ENCODE measurements around the gene KLHDC7B.

Gene KLHDC7B

DNA sequence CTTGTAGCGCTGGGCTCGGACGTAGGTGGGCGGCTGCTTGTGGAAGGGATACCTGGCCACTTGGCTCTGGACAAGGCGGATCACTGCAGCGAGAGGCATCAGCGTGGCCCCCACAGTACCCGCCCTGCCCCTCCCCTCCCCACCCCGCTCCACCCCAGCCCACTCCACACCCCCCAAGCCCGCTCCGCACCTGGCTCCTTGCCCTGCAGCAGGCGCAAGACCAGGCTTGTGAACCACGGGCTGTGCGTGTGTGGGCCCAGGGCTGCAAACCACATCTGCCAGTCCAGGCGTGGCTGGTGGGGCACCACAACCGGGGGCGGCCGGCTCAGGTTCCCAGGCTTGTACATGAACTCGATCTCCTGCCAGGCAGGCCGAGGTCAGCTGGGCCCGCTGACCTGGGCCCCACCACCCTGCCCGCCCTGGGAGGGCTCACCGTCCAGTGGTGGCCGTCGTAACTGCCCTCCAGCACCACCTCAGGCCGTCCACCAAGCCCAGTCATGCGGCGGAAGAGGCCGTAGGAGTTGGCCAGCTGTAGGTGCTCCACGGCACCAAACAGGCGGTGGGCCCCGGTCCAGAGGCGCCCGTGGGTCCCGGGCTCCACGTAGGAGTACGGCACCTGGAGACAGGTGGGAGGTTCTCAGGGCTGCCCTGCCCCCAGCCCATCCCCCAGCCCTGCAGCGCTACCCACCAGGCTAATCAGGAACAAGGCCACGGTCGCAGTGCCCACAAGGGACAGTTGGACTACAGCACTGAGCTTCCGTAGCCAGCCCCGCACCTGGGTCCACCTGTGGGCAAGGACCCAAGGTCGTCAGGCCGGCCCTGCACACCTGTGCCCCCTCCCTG lies 41.1 kb upstream of the KLHDC7B start:
- Histone ChIP-seq H3K9me3 (ENCODE audit: insufficient read depth, low read length) (no peaks in the 10 kb centered on the region), H3K9ac (ENCODE audit: low read length) (no peak overlapping the region), H4K20me1 (ENCODE audit: insufficient read depth, low read length) (0 out of 2 replicates have a peak, but pooled peaks cover 4% of the 10 kb centered on the region), H3K36me3 (replicated peaks; ENCODE audit: low read depth, low read length) (no peaks in the 10 kb centered on the region), H3K27me3 (ENCODE audit: low read depth, low read length) (no peaks in the 10 kb centered on the region), H3K79me2 (ENCODE audit: low read length) (peaks cover 26% of the 10 kb centered on the region), H3K4me3 (ENCODE audit: low read length) (no peak overlapping the region), H3K4me2 (ENCODE audit: low read length) (no peak overlapping the region), H2AFZ (ENCODE audit: low read depth, low read length) (no peak overlapping the region), H3K27ac (ENCODE audit: low read length) (no peak overlapping the region), H3K4me1 (ENCODE audit: low read length) (peaks cover 14% of the 10 kb centered on the region)
- TF ChIP-seq, protein P1, sequence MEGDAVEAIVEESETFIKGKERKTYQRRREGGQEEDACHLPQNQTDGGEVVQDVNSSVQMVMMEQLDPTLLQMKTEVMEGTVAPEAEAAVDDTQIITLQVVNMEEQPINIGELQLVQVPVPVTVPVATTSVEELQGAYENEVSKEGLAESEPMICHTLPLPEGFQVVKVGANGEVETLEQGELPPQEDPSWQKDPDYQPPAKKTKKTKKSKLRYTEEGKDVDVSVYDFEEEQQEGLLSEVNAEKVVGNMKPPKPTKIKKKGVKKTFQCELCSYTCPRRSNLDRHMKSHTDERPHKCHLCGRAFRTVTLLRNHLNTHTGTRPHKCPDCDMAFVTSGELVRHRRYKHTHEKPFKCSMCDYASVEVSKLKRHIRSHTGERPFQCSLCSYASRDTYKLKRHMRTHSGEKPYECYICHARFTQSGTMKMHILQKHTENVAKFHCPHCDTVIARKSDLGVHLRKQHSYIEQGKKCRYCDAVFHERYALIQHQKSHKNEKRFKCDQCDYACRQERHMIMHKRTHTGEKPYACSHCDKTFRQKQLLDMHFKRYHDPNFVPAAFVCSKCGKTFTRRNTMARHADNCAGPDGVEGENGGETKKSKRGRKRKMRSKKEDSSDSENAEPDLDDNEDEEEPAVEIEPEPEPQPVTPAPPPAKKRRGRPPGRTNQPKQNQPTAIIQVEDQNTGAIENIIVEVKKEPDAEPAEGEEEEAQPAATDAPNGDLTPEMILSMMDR (IDR thresholded peaks at IDR 0.05; ENCODE audit: low read depth, low read length), result no peak
- no peak for TF ChIP-seq EZH2phosphoT487 (IDR thresholded peaks at IDR 0.05; ENCODE audit: low read depth)

DNA sequence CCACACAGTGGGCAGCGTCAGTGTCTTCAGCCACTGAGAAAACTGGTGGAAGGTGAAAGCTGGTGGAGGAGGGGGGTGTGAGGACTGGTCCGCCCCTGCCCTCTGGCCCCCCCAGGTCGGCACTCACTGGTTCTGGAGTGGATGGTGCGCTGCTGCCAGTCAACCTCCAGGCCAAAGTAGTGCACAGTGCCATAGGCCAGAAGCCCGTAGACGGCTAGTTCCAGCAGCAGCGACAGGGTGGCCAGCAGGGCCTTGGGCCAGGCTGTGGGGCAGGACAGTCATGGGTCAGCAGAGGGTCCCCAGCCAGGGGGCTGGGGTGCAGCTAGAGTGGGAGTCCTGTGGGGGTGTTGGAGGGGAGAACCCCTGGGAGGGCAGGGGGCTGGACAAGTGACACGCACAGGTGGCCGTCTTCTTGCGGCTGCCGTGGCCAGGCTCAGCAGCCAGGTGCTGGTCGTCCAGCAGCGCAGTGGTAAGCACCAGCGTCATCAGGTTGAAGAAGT lies 40.4 kb upstream of the KLHDC7B start:
- TF ChIP-seq, protein P1 (IDR thresholded peaks at IDR 0.05; ENCODE audit: low read depth, low read length), result no peak
- TF ChIP-seq EZH2phosphoT487 (IDR thresholded peaks at IDR 0.05; ENCODE audit: low read depth), result no peak
- Histone ChIP-seq H3K9ac (ENCODE audit: low read length) (no peak overlapping the region), H3K27ac (ENCODE audit: low read length) (no peak overlapping the region), H3K79me2 (ENCODE audit: low read length) (peaks cover 30% of the 10 kb centered on the region), H3K4me3 (ENCODE audit: low read length) (no peak overlapping the region), H2AFZ (ENCODE audit: low read depth, low read length) (no peak overlapping the region), H3K27me3 (ENCODE audit: low read depth, low read length) (no peaks in the 10 kb centered on the region), H3K36me3 (replicated peaks; ENCODE audit: low read depth, low read length) (no peaks in the 10 kb centered on the region), H3K4me2 (ENCODE audit: low read length) (no peak overlapping the region), H4K20me1 (ENCODE audit: insufficient read depth, low read length) (0 out of 2 replicates have a peak, but pooled peaks cover 4% of the 10 kb centered on the region), H3K9me3 (ENCODE audit: insufficient read depth, low read length) (no peaks in the 10 kb centered on the region), H3K4me1 (ENCODE audit: low read length) (peaks cover 15% of the 10 kb centered on the region)

DNA sequence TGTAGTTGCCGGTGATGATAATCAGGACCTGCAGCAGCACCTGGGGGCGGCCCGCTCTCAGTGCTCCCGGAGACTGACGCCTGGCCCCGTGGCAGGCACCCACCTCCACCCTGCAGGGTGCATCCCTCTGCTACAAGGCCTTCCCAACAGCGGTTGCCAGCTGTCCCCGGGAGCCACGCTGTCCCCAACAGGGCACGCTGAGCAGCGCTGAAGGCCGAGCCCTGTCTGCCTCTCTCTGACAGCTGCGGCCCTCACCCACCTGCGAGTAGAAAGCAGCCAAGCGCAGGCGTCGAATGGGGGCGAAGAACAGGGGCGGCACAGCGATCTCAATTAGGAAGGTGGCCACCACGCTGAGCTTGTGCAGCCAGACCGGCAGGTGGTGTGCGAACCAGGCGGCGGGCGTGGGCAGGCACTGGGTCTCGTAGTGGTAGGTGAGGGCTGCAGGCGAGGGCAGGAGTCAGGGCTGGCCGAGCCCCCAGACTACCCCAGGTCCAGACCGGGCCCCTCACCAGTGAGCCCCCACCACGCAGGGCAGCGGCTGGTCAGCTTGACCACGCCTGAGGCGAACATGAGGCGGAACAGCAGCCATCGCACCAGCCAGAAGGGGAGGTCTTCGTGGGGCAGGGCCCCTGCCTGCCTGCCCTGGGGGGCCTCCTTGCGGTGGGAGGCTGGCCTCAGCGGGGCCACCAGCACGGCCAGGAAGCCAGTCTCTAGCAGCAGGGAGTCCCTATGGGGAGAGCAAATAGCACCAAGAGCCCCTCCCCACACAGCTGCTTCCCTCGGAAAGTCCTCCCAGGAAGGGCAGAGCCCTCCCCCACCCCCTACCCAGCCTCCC lies 39.7 kb upstream of the KLHDC7B start:
- Histone ChIP-seq H3K9ac (ENCODE audit: low read length) (peak overlapping the region; percentile 99; the same call in 1 of the 2 replicates), H3K27ac (ENCODE audit: low read length) (no peak overlapping the region), H3K79me2 (ENCODE audit: low read length) (peaks cover 32% of the 10 kb centered on the region)

More for the DNA sequence above, 39.7 kb upstream of the KLHDC7B start:
- Histone ChIP-seq H4K20me1 (ENCODE audit: insufficient read depth, low read length) (0 out of 2 replicates have a peak, but pooled peaks cover 4% of the 10 kb centered on the region), H3K36me3 (replicated peaks; ENCODE audit: low read depth, low read length) (no peaks in the 10 kb centered on the region), H3K4me1 (ENCODE audit: low read length) (peaks cover 15% of the 10 kb centered on the region), H3K27me3 (ENCODE audit: low read depth, low read length) (no peaks in the 10 kb centered on the region), H3K4me2 (ENCODE audit: low read length) (peak overlapping the region; percentile 93), H3K4me3 (ENCODE audit: low read length) (peak overlapping the region; percentile 100), H2AFZ (ENCODE audit: low read depth, low read length) (no peak overlapping the region), H3K9me3 (ENCODE audit: insufficient read depth, low read length) (no peaks in the 10 kb centered on the region)
- TF ChIP-seq, protein P1 (IDR thresholded peaks at IDR 0.05; ENCODE audit: low read depth, low read length), result no peak
- TF ChIP-seq EZH2phosphoT487 (IDR thresholded peaks at IDR 0.05; ENCODE audit: low read depth), result no peak

Data from OCI-LY3 (cell line).